Neural cell (in vitro differentiated cells): ENCODE measurements around the gene PRAC2. TPM values are rescaled to one million over a fixed set of nuclear protein-coding genes. Genes with fewer than 3 reads are reported as not detected.

Source experiments
- H2AFZ ChIP-seq: fragments of 200-600, 300-800 bp; sonication (generic), shearing (Covaris generic); 2 replicates; pipeline ENCODE4 v1.6.0; 2014; ENCODE audit warnings: low read depth, mild to moderate bottlenecking, antibody characterized with exemption, low read length, moderate library complexity
- H3F3A ChIP-seq: fragments of 200-600 bp; shearing (Covaris generic); 2 replicates; pipeline ENCODE4 v1.6.1; 2016; ENCODE audit warnings: mild to moderate bottlenecking, moderate library complexity, mixed read lengths, antibody characterized with exemption, low read length; ENCODE audit not compliant: insufficient read depth, poor library complexity, severe bottlenecking
- H3K27ac ChIP-seq: fragments of 200-600, 300-800 bp; sonication (generic), shearing (Covaris generic); 2 replicates; pipeline ENCODE4 v1.5.1; 2014; ENCODE audit warnings: mild to moderate bottlenecking, low read length, moderate library complexity
- H3K27me3 ChIP-seq: fragments of 300-800, 200-600 bp; sonication (generic), shearing (Covaris generic); 2 replicates; pipeline ENCODE4 v1.6.0; 2014; ENCODE audit warnings: mild to moderate bottlenecking, low read depth, low read length, moderate library complexity; ENCODE audit not compliant: insufficient read depth
- H3K36me3 ChIP-seq: fragments of 300-800, 200-600 bp; sonication (generic), shearing (Covaris generic); 2 replicates; pipeline ENCODE4 v1.5.1; 2014; ENCODE audit warnings: mild to moderate bottlenecking, antibody characterized with exemption, low read length, moderate library complexity; ENCODE audit not compliant: insufficient read depth
- H3K4me2 ChIP-seq: fragments of 300-800, 200-600 bp; sonication (generic), shearing (Covaris generic); 2 replicates; pipeline ENCODE4 v1.6.0; 2014; ENCODE audit warnings: mild to moderate bottlenecking, low read length
- H3K4me3 ChIP-seq: fragments of 300-800, 200-600 bp; sonication (generic), shearing (Covaris generic); 2 replicates; pipeline ENCODE4 v1.5.1; 2014; ENCODE audit warnings: mild to moderate bottlenecking, low read length, moderate library complexity
- H3K79me2 ChIP-seq: fragments of 200-600 bp; shearing (Covaris generic); replicated peaks from 2 replicates; pipeline ENCODE4 v1.6.0; 2014; ENCODE audit warnings: mild to moderate bottlenecking, low read length, moderate library complexity; ENCODE audit not compliant: insufficient read depth
- H3K9ac ChIP-seq: fragments of 300-800, 200-600 bp; sonication (generic), shearing (Covaris generic); 2 replicates; pipeline ENCODE4 v1.6.1; 2016; ENCODE audit warnings: mild to moderate bottlenecking, low read length, mixed read lengths
- H3K9me2 ChIP-seq: fragments of 200-600 bp; shearing (Covaris generic); 2 replicates; pipeline ENCODE4 v1.6.1; 2016; ENCODE audit warnings: mild to moderate bottlenecking, low read length, mixed read lengths; ENCODE audit not compliant: insufficient read depth
- H3K9me3 ChIP-seq: fragments of 200-600, 300-800 bp; sonication (generic), shearing (Covaris generic); 2 replicates; pipeline ENCODE4 v1.6.1; 2016; ENCODE audit warnings: mild to moderate bottlenecking, mixed run types, low read length, moderate library complexity, mixed read lengths
- H4K20me1 ChIP-seq: fragments of 200-600 bp; shearing (Covaris generic); 2 replicates; pipeline ENCODE4 v1.6.1; 2016; ENCODE audit warnings: mild to moderate bottlenecking, mixed run types; ENCODE audit not compliant: insufficient read depth
- CTCF ChIP-seq: fragments of 450-650 bp; IDR thresholded peaks from 2 replicates; pipeline ENCODE4 v1.5.1; 2014; ENCODE audit warnings: antibody characterized with exemption, mild to moderate bottlenecking, moderate library complexity; ENCODE audit not compliant: poor library complexity, severe bottlenecking
- EP300 ChIP-seq: fragments of 450-650 bp; conservative IDR thresholded peaks from 2 replicates; pipeline ENCODE4 v1.6.1; 2014; ENCODE audit warnings: antibody characterized with exemption, mild to moderate bottlenecking, moderate library complexity; ENCODE audit not compliant: poor library complexity, severe bottlenecking
- EZH2 ChIP-seq: fragments of 200-600, 300-800 bp; shearing (Covaris generic), sonication (generic); IDR thresholded peaks from 2 replicates; pipeline ENCODE4 v1.6.1; 2014; ENCODE audit warnings: antibody characterized with exemption, low read length, borderline replicate concordance, mild to moderate bottlenecking; ENCODE audit not compliant: insufficient read depth, poor library complexity, severe bottlenecking
- MXI1 ChIP-seq: fragments of 450-650 bp; conservative IDR thresholded peaks from 2 replicates; pipeline ENCODE4 v1.6.1; 2014; ENCODE audit warnings: antibody characterized with exemption, mild to moderate bottlenecking; ENCODE audit not compliant: poor library complexity, severe bottlenecking
- POLR2AphosphoS5 ChIP-seq: IDR thresholded peaks from 2 replicates; pipeline ENCODE4 v1.6.1; 2012
- RAD21 ChIP-seq: fragments of 450-650 bp; conservative IDR thresholded peaks from 2 replicates; pipeline ENCODE4 v1.6.1; 2014; ENCODE audit warnings: antibody characterized with exemption, mild to moderate bottlenecking, moderate library complexity
- REST ChIP-seq: IDR thresholded peaks from 2 replicates; pipeline ENCODE4 v1.6.1; 2012; ENCODE audit warnings: borderline replicate concordance
- SMC3 ChIP-seq: fragments of 450-650 bp; conservative IDR thresholded peaks from 2 replicates; pipeline ENCODE4 v1.6.1; 2014; ENCODE audit warnings: antibody characterized with exemption, mild to moderate bottlenecking, moderate library complexity; ENCODE audit not compliant: poor library complexity
- TAF1 ChIP-seq: IDR thresholded peaks from 2 replicates; pipeline ENCODE4 v1.6.1; 2012; ENCODE audit warnings: low read depth
- polyA plus RNA-seq: library from polyadenylated mRNA; depleted of rRNA; stranded (reverse); fragments of >200 nt; gene quantifications from 2 replicates; pipeline ENCODE4 v1.2.3, GENCODE V29; 2014

Gene PRAC2
- polyA plus RNA-seq, 1 donor from 2014 or later = not detected

GRCh38 chr17:48681609-48682008 lies 41.4 kb upstream of the PRAC2 start:
- TF ChIP-seq EP300 = no peak
- TF ChIP-seq EZH2 = no peak
- no peak for TF ChIP-seq MXI1
- no peak for TF ChIP-seq TAF1
- no peak for TF ChIP-seq RAD21
- no peak for TF ChIP-seq SMC3
- TF ChIP-seq CTCF = no peak
- no peak for TF ChIP-seq REST
- TF ChIP-seq POLR2AphosphoS5 = no peak
- Histone ChIP-seq H3K4me2 (no peak overlapping the region), H2AFZ (no peak overlapping the region), H3K27ac (no peak overlapping the region), H3K4me3 (no peak overlapping the region), H3K36me3 (no peaks in the 10 kb centered on the region), H3K9me2 (no peaks in the 10 kb centered on the region), H3F3A (no peaks in the 10 kb centered on the region), H4K20me1 (no peaks in the 10 kb centered on the region), H3K27me3 (peaks cover 39% of the 10 kb centered on the region), H3K9me3 (no peaks in the 10 kb centered on the region), H3K9ac (no peak overlapping the region), H3K79me2 (no peaks in the 10 kb centered on the region)

- H3K9ac ChIP-seq = no peak overlapping the region
- TF ChIP-seq REST = no peak
- no peak for TF ChIP-seq EZH2
- no peak for TF ChIP-seq CTCF
- no peak for TF ChIP-seq EP300
- TF ChIP-seq TAF1 = no peak
- TF ChIP-seq MXI1 = no peak
- no peak for TF ChIP-seq RAD21
- no peak for TF ChIP-seq POLR2AphosphoS5
- no peak for TF ChIP-seq SMC3
Measured at GRCh38 chr17:48690655-48691054, 32.3 kb upstream of the PRAC2 start.

More at GRCh38 chr17:48690655-48691054, 32.3 kb upstream of the PRAC2 start:
- H3K27ac ChIP-seq = no peak overlapping the region
- H3K4me2 ChIP-seq = no peak overlapping the region
- no peaks in the 10 kb centered on the region for H3K36me3 ChIP-seq
- H3K9me2 ChIP-seq = no peaks in the 10 kb centered on the region
- no peaks in the 10 kb centered on the region for H3K9me3 ChIP-seq
- H3K4me3 ChIP-seq = no peak overlapping the region
- H2AFZ ChIP-seq = no peak overlapping the region
- H3K79me2 ChIP-seq = no peaks in the 10 kb centered on the region
- H3F3A ChIP-seq = no peaks in the 10 kb centered on the region
- no peaks in the 10 kb centered on the region for H4K20me1 ChIP-seq
- H3K27me3 ChIP-seq = peaks cover 18% of the 10 kb centered on the region
